ENCODE data around the gene PPFIBP2. TPM values are rescaled to one million over a fixed set of nuclear protein-coding genes. Genes with fewer than 3 reads are reported as not detected.
"Not testable (repeated sequence)": the region's sequence is repeated elsewhere in the genome, so short reads cannot be mapped to it uniquely, and the experiment has no call there.

PPFIBP2 gene
- total RNA-seq, 2 experiments from 2014 or later = 102 to 182 TPM

DNA sequence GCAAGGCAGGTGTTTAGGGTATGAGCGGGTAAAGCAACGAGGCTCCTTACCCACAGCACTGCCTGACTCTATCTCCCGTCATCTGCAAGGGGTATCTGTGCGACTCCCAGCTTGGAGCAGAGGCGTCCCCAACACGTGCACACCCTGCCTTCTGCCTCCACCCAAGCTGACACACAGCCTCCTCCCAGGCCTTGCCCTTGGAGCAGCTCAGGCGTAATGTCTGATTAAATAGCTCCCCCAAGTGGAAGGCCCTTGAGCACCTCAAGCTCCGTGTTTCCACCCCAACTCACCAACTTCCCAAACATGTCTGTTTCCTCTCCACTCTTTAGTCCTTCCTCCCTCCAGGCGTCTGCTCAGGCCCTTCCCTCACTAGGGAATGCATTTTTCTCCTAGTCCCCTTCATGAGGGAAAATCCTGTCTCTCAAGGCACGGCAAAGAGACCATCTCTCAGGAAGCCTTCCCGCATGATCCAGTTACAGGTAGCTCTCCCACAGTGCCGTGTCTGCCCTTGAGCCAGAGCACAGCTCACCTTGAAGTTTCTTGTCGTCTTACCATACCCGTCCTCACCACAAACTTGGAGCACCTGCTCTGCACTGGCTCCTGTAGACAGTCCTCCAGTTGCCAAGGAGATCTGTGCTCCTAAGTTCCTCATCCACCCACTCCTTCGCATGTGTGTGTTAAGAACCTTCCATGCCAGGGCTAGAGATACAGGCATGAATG lies 143.7 kb downstream of the PPFIBP2 start:
- intact Hi-C loops (cut with micrococcal nuclease; ENCODE audit: unreplicated experiment) = no loop called here
- H3K4me1 ChIP-seq (ENCODE audit: insufficient read depth, low read length, poor library complexity, severe bottlenecking) = no peaks in the 10 kb centered on the region
- no peak for TF ChIP-seq EZH2phosphoT487 (IDR thresholded peaks at IDR 0.05; ENCODE audit: borderline replicate concordance, low read depth, low read length)
- TF ChIP-seq, protein P1, sequence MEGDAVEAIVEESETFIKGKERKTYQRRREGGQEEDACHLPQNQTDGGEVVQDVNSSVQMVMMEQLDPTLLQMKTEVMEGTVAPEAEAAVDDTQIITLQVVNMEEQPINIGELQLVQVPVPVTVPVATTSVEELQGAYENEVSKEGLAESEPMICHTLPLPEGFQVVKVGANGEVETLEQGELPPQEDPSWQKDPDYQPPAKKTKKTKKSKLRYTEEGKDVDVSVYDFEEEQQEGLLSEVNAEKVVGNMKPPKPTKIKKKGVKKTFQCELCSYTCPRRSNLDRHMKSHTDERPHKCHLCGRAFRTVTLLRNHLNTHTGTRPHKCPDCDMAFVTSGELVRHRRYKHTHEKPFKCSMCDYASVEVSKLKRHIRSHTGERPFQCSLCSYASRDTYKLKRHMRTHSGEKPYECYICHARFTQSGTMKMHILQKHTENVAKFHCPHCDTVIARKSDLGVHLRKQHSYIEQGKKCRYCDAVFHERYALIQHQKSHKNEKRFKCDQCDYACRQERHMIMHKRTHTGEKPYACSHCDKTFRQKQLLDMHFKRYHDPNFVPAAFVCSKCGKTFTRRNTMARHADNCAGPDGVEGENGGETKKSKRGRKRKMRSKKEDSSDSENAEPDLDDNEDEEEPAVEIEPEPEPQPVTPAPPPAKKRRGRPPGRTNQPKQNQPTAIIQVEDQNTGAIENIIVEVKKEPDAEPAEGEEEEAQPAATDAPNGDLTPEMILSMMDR (conservative IDR thresholded peaks at IDR 0.05; ENCODE audit: low read length) = peak; percentile 36; the same call in 1 of the 2 replicates
- POLR2A ChIA-PET = interaction anchor here (1.1 kb wide), 1 partner anchor 10 kb away, joined by 3 read pairs; no protein-coding TSS in a partner anchor
- no peaks in the 10 kb centered on the region for H3K9me3 ChIP-seq (ENCODE audit: low read length)
- CTCF ChIA-PET (ENCODE audit: unreplicated experiment) = no interaction called here
- no peak overlapping the region for H2AFZ ChIP-seq (ENCODE audit: low read length)
- DNase-seq (ENCODE audit: low spot score) = no peak
- no peaks in the 10 kb centered on the region for H3K9me2 ChIP-seq (ENCODE audit: insufficient read depth, low read length)
- H3K27ac ChIP-seq (ENCODE audit: low read depth, low read length, poor library complexity, severe bottlenecking) = no peak overlapping the region
- no peaks in the 10 kb centered on the region for H3K79me2 ChIP-seq (ENCODE audit: insufficient read depth, low read depth, low read length)
- no peaks in the 10 kb centered on the region for H4K20me1 ChIP-seq (ENCODE audit: insufficient read depth, low read length)
- no peak overlapping the region for H3K4me2 ChIP-seq (ENCODE audit: low read length)
- no TSS peak for BruUV-seq (replicated peaks)
- no peak overlapping the region for H3K4me3 ChIP-seq (ENCODE audit: low read depth, low read length, poor library complexity, severe bottlenecking)
- H3K36me3 ChIP-seq (ENCODE audit: insufficient read depth, low read length) = peaks cover 56% of the 10 kb centered on the region

DNA sequence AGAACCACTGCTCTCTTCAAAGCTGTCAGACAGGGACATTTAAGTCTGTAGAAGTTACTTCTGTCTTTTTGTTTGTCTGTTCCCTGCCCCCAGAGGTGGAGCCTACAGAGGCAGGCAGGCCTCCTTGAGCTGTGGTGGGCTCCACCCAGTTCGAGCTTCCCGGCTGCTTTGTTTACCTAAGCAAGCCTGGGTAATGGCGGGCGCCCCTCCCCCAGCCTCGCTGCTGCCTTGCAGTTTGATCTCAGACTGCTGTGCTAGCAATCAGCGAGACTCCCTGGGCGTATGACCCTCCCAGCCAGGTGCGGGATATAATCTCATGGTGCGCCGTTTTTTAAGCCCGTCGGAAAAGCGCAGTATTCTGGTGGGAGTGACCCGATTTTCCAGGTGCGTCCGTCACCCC lies 149.7 kb downstream of the PPFIBP2 start:
- BruUV-seq (replicated peaks); H3K4me2 ChIP-seq (ENCODE audit: low read length); H3K4me3 ChIP-seq (ENCODE audit: low read depth, low read length, poor library complexity, severe bottlenecking); H3K9me3 ChIP-seq (ENCODE audit: low read length); H3K27ac ChIP-seq (ENCODE audit: low read depth, low read length, poor library complexity, severe bottlenecking); H3K9me2 ChIP-seq (ENCODE audit: insufficient read depth, low read length); POLR2A ChIA-PET; H4K20me1 ChIP-seq (ENCODE audit: insufficient read depth, low read length); H3K4me1 ChIP-seq (ENCODE audit: insufficient read depth, low read length, poor library complexity, severe bottlenecking); H3K79me2 ChIP-seq (ENCODE audit: insufficient read depth, low read depth, low read length); intact Hi-C loops (cut with micrococcal nuclease; ENCODE audit: unreplicated experiment); DNase-seq (ENCODE audit: low spot score); CTCF ChIA-PET (ENCODE audit: unreplicated experiment); H2AFZ ChIP-seq (ENCODE audit: low read length): not testable (repeated sequence)
- peaks cover 39% of the 10 kb centered on the region for H3K36me3 ChIP-seq (ENCODE audit: insufficient read depth, low read length)

DNA sequence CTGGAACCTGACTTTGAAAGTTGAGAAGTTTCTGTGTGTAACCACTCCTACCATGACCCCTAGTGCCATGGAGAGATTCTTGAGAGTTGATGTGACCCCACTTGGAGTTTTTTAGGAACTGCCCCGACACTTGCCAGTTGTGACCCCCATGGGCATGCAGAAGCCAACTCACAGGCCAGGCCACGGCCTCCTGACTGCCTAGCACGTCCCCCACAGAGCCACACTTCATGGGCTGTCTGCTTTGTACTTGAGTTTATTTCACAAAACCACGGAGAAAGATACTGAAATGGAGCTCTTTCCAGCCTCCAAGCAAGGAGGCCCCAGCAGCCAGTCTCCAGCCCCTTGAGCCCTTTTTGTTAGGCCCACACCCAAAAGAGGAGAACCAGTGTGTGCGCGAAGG lies 151.1 kb downstream of the PPFIBP2 start:
- intact Hi-C loops (cut with micrococcal nuclease; ENCODE audit: unreplicated experiment) = loop anchor here (1.0 to 5.0 kb wide), 2 partner anchors 152 to 223 kb away; partner anchors contain the start of gene PPFIBP2
- ChIA-PET CTCF (ENCODE audit: unreplicated experiment) (interaction anchor here (1.2 kb wide), 1 partner anchor 22 kb away, joined by 3 read pairs; no protein-coding TSS in a partner anchor), POLR2A (no interaction called here)
- DNase-seq (ENCODE audit: low spot score) = no peak
- H2AFZ ChIP-seq (ENCODE audit: low read length) = no peak overlapping the region
- H3K27ac ChIP-seq (ENCODE audit: low read depth, low read length, poor library complexity, severe bottlenecking) = no peak overlapping the region
- peaks cover 50% of the 10 kb centered on the region for H3K36me3 ChIP-seq (ENCODE audit: insufficient read depth, low read length)
- no TSS peak for BruUV-seq (replicated peaks)
- no peak overlapping the region for H3K4me3 ChIP-seq (ENCODE audit: low read depth, low read length, poor library complexity, severe bottlenecking)
- TF ChIP-seq EZH2phosphoT487 (IDR thresholded peaks at IDR 0.05; ENCODE audit: borderline replicate concordance, low read depth, low read length) = no peak
- TF ChIP-seq, protein P1 (conservative IDR thresholded peaks at IDR 0.05; ENCODE audit: low read length) = no peak
- no peaks in the 10 kb centered on the region for H3K79me2 ChIP-seq (ENCODE audit: insufficient read depth, low read depth, low read length)
- H3K4me2 ChIP-seq (ENCODE audit: low read length) = no peak overlapping the region
- no peaks in the 10 kb centered on the region for H3K9me3 ChIP-seq (ENCODE audit: low read length)
- H4K20me1 ChIP-seq (ENCODE audit: insufficient read depth, low read length) = no peaks in the 10 kb centered on the region
- no peaks in the 10 kb centered on the region for H3K9me2 ChIP-seq (ENCODE audit: insufficient read depth, low read length)
- no peaks in the 10 kb centered on the region for H3K4me1 ChIP-seq (ENCODE audit: insufficient read depth, low read length, poor library complexity, severe bottlenecking)
